GM19328 (cell line): ENCODE measurements around the gene CYBA.

Source experiments
- ATAC-seq: cut with Tn5 transposase; IDR thresholded peaks from one replicate; pipeline ENCODE4 v1.9.1; 2021; ENCODE audit warnings: mild to moderate bottlenecking, moderate library complexity; ENCODE audit not compliant: unreplicated experiment

The CYBA gene

GRCh38 chr16:88647178-88648070 lies 3.4 kb downstream of the CYBA start:
- ATAC-seq = no peak

- no peak for ATAC-seq
Observed at GRCh38 chr16:88646345-88647034, 4.4 kb downstream of the CYBA start.

- ATAC-seq = no peak
Observed at GRCh38 chr16:88645941-88646340, 4.9 kb downstream of the CYBA start.

- no peak for ATAC-seq
Observed at GRCh38 chr16:88645455-88645854, 5.4 kb downstream of the CYBA start.

GRCh38 chr16:88643644-88643932 lies 7.3 kb downstream of the CYBA start:
- ATAC-seq = no peak

- ATAC-seq = no peak
Observed at GRCh38 chr16:88642881-88643643, 7.8 kb downstream of the CYBA start.

GRCh38 chr16:88640498-88641247 lies 10.2 kb downstream of the CYBA start:
- ATAC-seq = no peak

- no peak for ATAC-seq
Observed at GRCh38 chr16:88640039-88640495, 10.8 kb downstream of the CYBA start.

GRCh38 chr16:88639231-88640038 lies 11.4 kb downstream of the CYBA start:
- no peak for ATAC-seq

GRCh38 chr16:88638323-88639230 lies 12.3 kb downstream of the CYBA start, which contains the start of gene IL17C:
Gene IL17C, plus strand, starts transcription at chr16:88638572. Its CDS starts 70 bp downstream, at chr16:88638642.
- no peak for ATAC-seq

GRCh38 chr16:88636488-88637265 lies 14.2 kb downstream of the CYBA start:
- no peak for ATAC-seq

GRCh38 chr16:88635671-88636319 lies 15.1 kb downstream of the CYBA start:
- no peak for ATAC-seq

GRCh38 chr16:88634994-88635670 lies 15.7 kb downstream of the CYBA start:
- no peak for ATAC-seq

GRCh38 chr16:88634141-88634993 lies 16.5 kb downstream of the CYBA start:
- no peak for ATAC-seq

- ATAC-seq = no peak
Observed at GRCh38 chr16:88633684-88634140, 17.1 kb downstream of the CYBA start.

GRCh38 chr16:88632587-88632930 lies 18.3 kb downstream of the CYBA start:
- ATAC-seq = no peak
